GM23338 (cell line): ENCODE data around the gene CTXN1. TPM values are rescaled to one million over a fixed set of nuclear protein-coding genes. Genes with fewer than 3 reads are reported as not detected.

Experiments used
- ATAC-seq: fragments of 200-7000 bp; cut with Tn5 transposase; 3 replicates; pipeline ENCODE4 v1.9.1; 2020
- DNase-seq: peaks from one replicate; pipeline ENCODE4 v3.0.0-alpha.2; 2015; ENCODE audit warnings: low spot score
- H2AFZ ChIP-seq: fragments of 200-600 bp; sonication (generic); 2 replicates; pipeline ENCODE4 v1.8.0; 2016; ENCODE audit warnings: antibody characterized with exemption, mild to moderate bottlenecking, moderate library complexity
- H3F3A ChIP-seq: fragments of 200-600 bp; sonication (generic); replicated peaks from 2 replicates; pipeline ENCODE4 v1.8.0; 2017; ENCODE audit warnings: antibody characterized with exemption, mixed run types, low read depth
- H3K27ac ChIP-seq: fragments of 200-600 bp; sonication (generic); 2 replicates; pipeline ENCODE4 v1.6.1; 2016; ENCODE audit warnings: low read depth
- H3K27me3 ChIP-seq: fragments of 200-600 bp; sonication (generic); 2 replicates; pipeline ENCODE4 v1.8.0; 2016; ENCODE audit warnings: mild to moderate bottlenecking, mixed run types, moderate library complexity; ENCODE audit not compliant: insufficient read depth
- H3K36me3 ChIP-seq: fragments of 200-600 bp; sonication (generic); 2 replicates; pipeline ENCODE4 v1.8.0; 2016; ENCODE audit warnings: mild to moderate bottlenecking; ENCODE audit not compliant: insufficient read depth
- H3K4me1 ChIP-seq: fragments of 200-600 bp; sonication (generic); 2 replicates; pipeline ENCODE4 v1.8.0; 2016; ENCODE audit warnings: mild to moderate bottlenecking, moderate library complexity; ENCODE audit not compliant: insufficient read depth
- H3K4me2 ChIP-seq: fragments of 200-600 bp; sonication (generic); 2 replicates; pipeline ENCODE4 v1.7.1; 2017; ENCODE audit warnings: mixed run types
- H3K4me3 ChIP-seq: fragments of 200-600 bp; sonication (generic); 2 replicates; pipeline ENCODE4 v1.6.1; 2016; ENCODE audit warnings: mixed run types
- H3K79me2 ChIP-seq: fragments of 200-600 bp; sonication (generic); replicated peaks from 2 replicates; pipeline ENCODE4 v1.8.0; 2017; ENCODE audit warnings: mild to moderate bottlenecking; ENCODE audit not compliant: insufficient read depth
- H3K9me2 ChIP-seq: fragments of 200-600 bp; sonication (generic); 2 replicates; pipeline ENCODE4 v1.8.0; 2017; ENCODE audit not compliant: insufficient read depth
- H4K20me1 ChIP-seq: fragments of 200-600 bp; sonication (generic); replicated peaks from 2 replicates; pipeline ENCODE4 v1.8.0; 2017; ENCODE audit warnings: mild to moderate bottlenecking; ENCODE audit not compliant: insufficient read depth
- H3K27ac Mint-ChIP-seq: 2 replicates; pipeline ENCODE4 v1.8.0; 2020; ENCODE audit warnings: inconsistent platforms, mild to moderate bottlenecking, moderate library complexity, mixed read lengths
- H3K27me3 Mint-ChIP-seq: 3 replicates; pipeline ENCODE4 v1.8.0; 2022; ENCODE audit warnings: low read depth, mild to moderate bottlenecking, moderate library complexity, mixed read lengths, inconsistent platforms; ENCODE audit not compliant: insufficient read depth, poor library complexity
- H3K36me3 Mint-ChIP-seq: 3 replicates; pipeline ENCODE4 v1.8.0; 2021; ENCODE audit warnings: low read depth, mild to moderate bottlenecking, inconsistent platforms, moderate library complexity, mixed read lengths
- H3K4me1 Mint-ChIP-seq: 3 replicates; pipeline ENCODE4 v1.8.0; 2020; ENCODE audit warnings: mild to moderate bottlenecking, inconsistent platforms, mixed read lengths
- H3K4me3 Mint-ChIP-seq: 3 replicates; pipeline ENCODE4 v1.8.0; 2021; ENCODE audit warnings: moderate library complexity, mild to moderate bottlenecking, inconsistent platforms, mixed read lengths
- H3K9me3 Mint-ChIP-seq: 3 replicates; pipeline ENCODE4 v1.8.0; 2020; ENCODE audit warnings: moderate library complexity, mild to moderate bottlenecking, inconsistent platforms, mixed read lengths
- CREB1 ChIP-seq: fragments of 250-450 bp; sonication (Bioruptor Pico); IDR thresholded peaks from 2 replicates; pipeline ENCODE4 v1.5.0; 2020; ENCODE audit warnings: low read depth, mild to moderate bottlenecking, moderate library complexity
- CTCF ChIP-seq, 2 experiments: fragments of 200-600 bp in 1 of 2; sonication (generic) in 1 of 2; conservative IDR thresholded peaks; 2 replicates each; pipeline versions ENCODE4 v1.5.1 to v1.6.1; 2016 to 2017; ENCODE audit warnings: antibody characterized with exemption in 2 of 2, low read depth in 2 of 2, mild to moderate bottlenecking in 2 of 2, moderate library complexity in 1 of 2
- ETS1 ChIP-seq: IDR thresholded peaks from 2 replicates; pipeline ENCODE4 v1.6.1; 2016; ENCODE audit warnings: antibody characterized with exemption
- EZH2 ChIP-seq: fragments of 200-600 bp; sonication (generic); IDR thresholded peaks from one replicate; pipeline ENCODE4 v1.8.0; 2017; ENCODE audit warnings: antibody characterized with exemption, mild to moderate bottlenecking, low read depth; ENCODE audit not compliant: unreplicated experiment
- EZH2phosphoT487 ChIP-seq: fragments of 200-600 bp; sonication (generic); IDR thresholded peaks from one replicate; pipeline ENCODE4 v1.8.1; 2018; ENCODE audit warnings: antibody characterized with exemption; ENCODE audit not compliant: unreplicated experiment
- JUNB ChIP-seq: IDR thresholded peaks from one replicate; pipeline ENCODE4 v1.6.1; 2016; ENCODE audit warnings: antibody characterized with exemption; ENCODE audit not compliant: unreplicated experiment
- NANOG ChIP-seq: IDR thresholded peaks from 2 replicates; pipeline ENCODE4 v1.6.1; 2016; ENCODE audit warnings: antibody characterized with exemption, borderline replicate concordance
- POLR2AphosphoS5 ChIP-seq: IDR thresholded peaks from 2 replicates; pipeline ENCODE4 v1.6.1; 2016; ENCODE audit warnings: antibody characterized with exemption, low read depth
- REST ChIP-seq: IDR thresholded peaks from one replicate; pipeline ENCODE4 v1.6.1; 2018; ENCODE audit warnings: antibody characterized with exemption; ENCODE audit not compliant: unreplicated experiment
- ZNF114 ChIP-seq: fragments of 250-450 bp; sonication (Bioruptor Pico); IDR thresholded peaks from 2 replicates; pipeline ENCODE4 v1.5.0; 2020; ENCODE audit warnings: mild to moderate bottlenecking, moderate library complexity
- ZNF462 ChIP-seq: fragments of 250-450 bp; sonication (Bioruptor Pico); IDR thresholded peaks from 2 replicates; pipeline ENCODE4 v1.5.0; 2020; ENCODE audit warnings: mild to moderate bottlenecking, moderate library complexity
- polyA plus RNA-seq: library from polyadenylated mRNA; unstranded; fragments of >200 nt; fragmentation: Nextera tagmentation; extraction: Ambion mirVana; gene quantifications from 2 replicates; pipeline ENCODE4 v1.2.1, GENCODE V29; 2016
- total RNA-seq: library from RNA; depleted of rRNA; stranded (reverse); fragments of >200 nt; shearing (Covaris generic); gene quantifications from 2 replicates; pipeline ENCODE4 v1.2.3, GENCODE V29; 2014

The CTXN1 gene
- total and polyA plus RNA-seq, 2 experiments from 2014 or later, result 22.5 to 52.4 TPM

GRCh38 chr19:7933828-7934725 is 8.1 kb upstream of the CTXN1 start:
- Mint-ChIP-seq H3K4me1 (no peaks in the 10 kb centered on the region; the same call in 2 of the 3 replicates), H3K27me3 (peaks cover 6% of the 10 kb centered on the region), H3K36me3 (peaks cover 74% of the 10 kb centered on the region), H3K9me3 (no peaks in the 10 kb centered on the region), H3K27ac (no peak overlapping the region), H3K4me3 (no peak overlapping the region)
- no peaks in the 10 kb centered on the region for H3K4me1 ChIP-seq
- peaks cover 20% of the 10 kb centered on the region for H4K20me1 ChIP-seq
- TF ChIP-seq ETS1 (no peak), CTCF (conservative IDR thresholded peaks at IDR 0.05; ENCODE audit: low read depth in 2 of 2) (no peak), EZH2 (no peak), POLR2AphosphoS5 (no peak), EZH2phosphoT487 (no peak), ZNF462 (CRISPR knock-in tag) (no peak), REST (no peak), JUNB (no peak), CREB1 (no peak), ZNF114 (CRISPR knock-in tag) (no peak), NANOG (no peak)
- no peaks in the 10 kb centered on the region for H3K27me3 ChIP-seq
- H3K27ac ChIP-seq, result no peak overlapping the region
- H3K36me3 ChIP-seq, result peaks cover 35% of the 10 kb centered on the region
- peaks cover 22% of the 10 kb centered on the region for H3F3A ChIP-seq
- no peak overlapping the region for H3K4me3 ChIP-seq
- no peak overlapping the region for H3K4me2 ChIP-seq
- peaks cover 14% of the 10 kb centered on the region for H3K79me2 ChIP-seq
- ATAC-seq, result no peak
- H3K9me2 ChIP-seq, result no peaks in the 10 kb centered on the region
- no peak overlapping the region for H2AFZ ChIP-seq
- DNase-seq, result no peak
